EL (cell line): Measurements from ENCODE around the gene PAX8.

Experiments
- DNase-seq: peaks from one replicate; pipeline ENCODE4 v3.0.0-alpha.2; 2016

The PAX8 gene

GRCh38 chr2:113219889-113220641, 58.7 kb downstream of the PAX8 start:
- DNase-seq, result peak; percentile 62

GRCh38 chr2:113219525-113219888, 59.2 kb downstream of the PAX8 start:
- DNase-seq, result no peak

- no peak for DNase-seq
These were observed 59.7 kb downstream of the PAX8 start for GRCh38 chr2:113219092-113219441.

GRCh38 chr2:113218283-113219091, 60.2 kb downstream of the PAX8 start:
- DNase-seq, result no peak

GRCh38 chr2:113217455-113218282, 61.1 kb downstream of the PAX8 start:
- no peak for DNase-seq

GRCh38 chr2:113216891-113217454, 61.7 kb downstream of the PAX8 start:
- no peak for DNase-seq

GRCh38 chr2:113216321-113216720, 62.4 kb downstream of the PAX8 start:
- DNase-seq, result no peak

- no peak for DNase-seq
These were observed 63.7 kb downstream of the PAX8 start for GRCh38 chr2:113215056-113215455.

GRCh38 chr2:113214141-113214540, 64.6 kb downstream of the PAX8 start:
- no peak for DNase-seq

GRCh38 chr2:113213061-113213930, 65.4 kb downstream of the PAX8 start:
- DNase-seq, result no peak

- no peak for DNase-seq
These were observed 66.3 kb downstream of the PAX8 start for GRCh38 chr2:113212245-113213060.

GRCh38 chr2:113211226-113212105, 67.3 kb downstream of the PAX8 start:
- peak; percentile 64 for DNase-seq

- no peak for DNase-seq
These were observed 69.0 kb downstream of the PAX8 start for GRCh38 chr2:113209646-113210171.

GRCh38 chr2:113209011-113209645, 69.6 kb downstream of the PAX8 start:
- DNase-seq, result peak; percentile 50

GRCh38 chr2:113208396-113208795, 70.3 kb downstream of the PAX8 start:
- DNase-seq, result no peak

- DNase-seq, result no peak
These were observed 71.7 kb downstream of the PAX8 start for GRCh38 chr2:113207021-113207420.

GRCh38 chr2:113206251-113206650, 72.5 kb downstream of the PAX8 start:
- no peak for DNase-seq

- peak; percentile 70 for DNase-seq
These were observed 74.7 kb downstream of the PAX8 start for GRCh38 chr2:113203901-113204519.

- DNase-seq, result no peak
These were observed 75.5 kb downstream of the PAX8 start for GRCh38 chr2:113203217-113203530.
